Panc1 (cell line): Measurements from ENCODE around the gene DSG4. TPM values are rescaled to one million over a fixed set of nuclear protein-coding genes. Genes with fewer than 3 reads are reported as not detected.

Experiments used
- ATAC-seq: fragments of 200-7000 bp; cut with Tn5 transposase; 2 replicates; pipeline ENCODE4 v1.9.1; 2020; ENCODE audit warnings: mild to moderate bottlenecking, moderate library complexity
- BruUV-seq: library from RNA; stranded (reverse); fragments of 400-500 nt; replicated peaks from 2 replicates; lab custom pipeline; 2021; lab: Mats Ljungman, UMichigan
- CTCF ChIA-PET: fragments of 300-600 bp; sonication (Branson Sonifier 250); formaldehyde crosslinking; loops from one replicate; lab custom pipeline; 2022; ENCODE audit warnings: antibody characterized with exemption; lab: Charles Lee
- POLR2A ChIA-PET: fragments of 300-600 bp; sonication (Branson Sonifier 250); formaldehyde crosslinking; loops from one replicate; lab custom pipeline; 2022; ENCODE audit warnings: antibody characterized with exemption; lab: Charles Lee
- DNase-seq: peaks from one replicate; pipeline ENCODE4 v3.0.0-alpha.2; 2010; ENCODE audit warnings: low read depth, low spot score
- H3K27ac ChIP-seq: 2 replicates; pipeline ENCODE4 v1.5.1; 2011; ENCODE audit warnings: mild to moderate bottlenecking, low read length, inconsistent platforms
- H3K27me3 ChIP-seq: fragments of 200-500 bp; sonication (Bioruptor generic); 2 replicates; pipeline ENCODE4 v1.6.0; 2014; ENCODE audit warnings: low read length, inconsistent platforms; ENCODE audit not compliant: control insufficient read depth, insufficient read depth
- H3K36me3 ChIP-seq: fragments of 200-500 bp; sonication (Bioruptor generic); 2 replicates; pipeline ENCODE4 v1.5.1; 2014; ENCODE audit warnings: inconsistent platforms, mild to moderate bottlenecking, low read length, moderate library complexity; ENCODE audit not compliant: control insufficient read depth, insufficient read depth
- H3K4me1 ChIP-seq: 2 replicates; pipeline ENCODE4 v1.5.1; 2011; ENCODE audit warnings: inconsistent platforms, mild to moderate bottlenecking, low read length, moderate library complexity; ENCODE audit not compliant: control insufficient read depth, insufficient read depth
- H3K4me3 ChIP-seq, 2 experiments: 2 replicates each; pipeline ENCODE4 v1.5.1; 2011 to 2012; ENCODE audit warnings: low read depth in 2 of 2, low read length in 2 of 2, mild to moderate bottlenecking in 2 of 2, inconsistent platforms in 1 of 2, moderate library complexity in 1 of 2
- H3K9me3 ChIP-seq: fragments of 200-500 bp; sonication (Bioruptor generic); 2 replicates; pipeline ENCODE4 v1.5.1; 2014; ENCODE audit warnings: low read depth, mild to moderate bottlenecking, inconsistent platforms, low read length, moderate library complexity; ENCODE audit not compliant: control insufficient read depth, insufficient read depth
- POLR2AphosphoS5 ChIP-seq: IDR thresholded peaks from 2 replicates; pipeline ENCODE4 v1.6.1; 2012; ENCODE audit warnings: mild to moderate bottlenecking, low read depth, low read length, moderate library complexity
- SIN3A ChIP-seq: IDR thresholded peaks from 2 replicates; pipeline ENCODE4 v1.6.1; 2012; ENCODE audit warnings: low read depth, mild to moderate bottlenecking, low read length, moderate library complexity, borderline replicate concordance; ENCODE audit not compliant: insufficient read depth
- TCF7L2 ChIP-seq: IDR thresholded peaks from 2 replicates; pipeline ENCODE4 v1.6.1; 2011; ENCODE audit warnings: mild to moderate bottlenecking, low read depth, low read length, inconsistent platforms
- in situ Hi-C: cut with HindIII; loops from 2 replicates; pipeline ENCODE4 v1.10.0; 2016; ENCODE audit warnings: low sequenced_read_pairs, low pct_unique_long_range_greater_than_20kb
- intact Hi-C: fragments of 100-400 bp; cut with micrococcal nuclease; formaldehyde crosslinking; loops from one replicate; pipeline ENCODE4 v1.10.0; 2022; ENCODE audit not compliant: unreplicated experiment
- total RNA-seq: library from RNA; stranded (reverse); gene quantifications from one replicate; pipeline ENCODE4 v1.2.1, GENCODE V29; 2021; ENCODE audit not compliant: unreplicated experiment
- TF ChIP-seq, protein P1 (sequence below): fragments of 450-650 bp; IDR thresholded peaks from 2 replicates; pipeline ENCODE4 v1.5.1; 2017; ENCODE audit warnings: mild to moderate bottlenecking
- TF ChIP-seq, protein P2 (sequence below), 2 experiments: IDR thresholded peaks; 2 replicates each; pipeline ENCODE4 v1.6.1; 2011 to 2012; ENCODE audit warnings: low read depth in 2 of 2, control low read depth in 1 of 2, low read length in 1 of 2, mild to moderate bottlenecking in 1 of 2, moderate library complexity in 1 of 2; ENCODE audit not compliant: insufficient read depth in 1 of 2

The DSG4 gene
- total RNA-seq, 1 experiment from 2014 or later = not detected

GRCh38 chr18:31398191-31398590, 21.6 kb downstream of the DSG4 start:
- no peak overlapping the region for H3K4me3 ChIP-seq
- no TSS peak for BruUV-seq
- in situ Hi-C loops = no loop called here
- DNase-seq (no peak), ATAC-seq (no peak)
- H3K27me3 ChIP-seq = no peaks in the 10 kb centered on the region
- intact Hi-C loops = no loop called here
- ChIA-PET CTCF (no interaction called here), POLR2A (no interaction called here)
- no peak overlapping the region for H3K27ac ChIP-seq
- TF ChIP-seq, protein P1, sequence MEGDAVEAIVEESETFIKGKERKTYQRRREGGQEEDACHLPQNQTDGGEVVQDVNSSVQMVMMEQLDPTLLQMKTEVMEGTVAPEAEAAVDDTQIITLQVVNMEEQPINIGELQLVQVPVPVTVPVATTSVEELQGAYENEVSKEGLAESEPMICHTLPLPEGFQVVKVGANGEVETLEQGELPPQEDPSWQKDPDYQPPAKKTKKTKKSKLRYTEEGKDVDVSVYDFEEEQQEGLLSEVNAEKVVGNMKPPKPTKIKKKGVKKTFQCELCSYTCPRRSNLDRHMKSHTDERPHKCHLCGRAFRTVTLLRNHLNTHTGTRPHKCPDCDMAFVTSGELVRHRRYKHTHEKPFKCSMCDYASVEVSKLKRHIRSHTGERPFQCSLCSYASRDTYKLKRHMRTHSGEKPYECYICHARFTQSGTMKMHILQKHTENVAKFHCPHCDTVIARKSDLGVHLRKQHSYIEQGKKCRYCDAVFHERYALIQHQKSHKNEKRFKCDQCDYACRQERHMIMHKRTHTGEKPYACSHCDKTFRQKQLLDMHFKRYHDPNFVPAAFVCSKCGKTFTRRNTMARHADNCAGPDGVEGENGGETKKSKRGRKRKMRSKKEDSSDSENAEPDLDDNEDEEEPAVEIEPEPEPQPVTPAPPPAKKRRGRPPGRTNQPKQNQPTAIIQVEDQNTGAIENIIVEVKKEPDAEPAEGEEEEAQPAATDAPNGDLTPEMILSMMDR = no peak
- no peak for TF ChIP-seq POLR2AphosphoS5
- TF ChIP-seq TCF7L2 = no peak
- H3K4me1 ChIP-seq = no peaks in the 10 kb centered on the region
- no peaks in the 10 kb centered on the region for H3K9me3 ChIP-seq
- H3K36me3 ChIP-seq = no peaks in the 10 kb centered on the region

GRCh38 chr18:31399306-31400032, 22.9 kb downstream of the DSG4 start:
- Histone ChIP-seq H3K27me3 (no peaks in the 10 kb centered on the region), H3K4me3 (no peak overlapping the region), H3K9me3 (no peaks in the 10 kb centered on the region), H3K36me3 (no peaks in the 10 kb centered on the region), H3K27ac (no peak overlapping the region), H3K4me1 (no peaks in the 10 kb centered on the region)
- ChIA-PET CTCF (no interaction called here), POLR2A (no interaction called here)
- in situ Hi-C loops (no loop called here), intact Hi-C loops (no loop called here)
- no peak for ATAC-seq
- BruUV-seq = no TSS peak
- TF ChIP-seq POLR2AphosphoS5 (no peak), SIN3A (no peak), TCF7L2 (no peak)
- TF ChIP-seq, protein P1 = no peak
- TF ChIP-seq, protein P2, sequence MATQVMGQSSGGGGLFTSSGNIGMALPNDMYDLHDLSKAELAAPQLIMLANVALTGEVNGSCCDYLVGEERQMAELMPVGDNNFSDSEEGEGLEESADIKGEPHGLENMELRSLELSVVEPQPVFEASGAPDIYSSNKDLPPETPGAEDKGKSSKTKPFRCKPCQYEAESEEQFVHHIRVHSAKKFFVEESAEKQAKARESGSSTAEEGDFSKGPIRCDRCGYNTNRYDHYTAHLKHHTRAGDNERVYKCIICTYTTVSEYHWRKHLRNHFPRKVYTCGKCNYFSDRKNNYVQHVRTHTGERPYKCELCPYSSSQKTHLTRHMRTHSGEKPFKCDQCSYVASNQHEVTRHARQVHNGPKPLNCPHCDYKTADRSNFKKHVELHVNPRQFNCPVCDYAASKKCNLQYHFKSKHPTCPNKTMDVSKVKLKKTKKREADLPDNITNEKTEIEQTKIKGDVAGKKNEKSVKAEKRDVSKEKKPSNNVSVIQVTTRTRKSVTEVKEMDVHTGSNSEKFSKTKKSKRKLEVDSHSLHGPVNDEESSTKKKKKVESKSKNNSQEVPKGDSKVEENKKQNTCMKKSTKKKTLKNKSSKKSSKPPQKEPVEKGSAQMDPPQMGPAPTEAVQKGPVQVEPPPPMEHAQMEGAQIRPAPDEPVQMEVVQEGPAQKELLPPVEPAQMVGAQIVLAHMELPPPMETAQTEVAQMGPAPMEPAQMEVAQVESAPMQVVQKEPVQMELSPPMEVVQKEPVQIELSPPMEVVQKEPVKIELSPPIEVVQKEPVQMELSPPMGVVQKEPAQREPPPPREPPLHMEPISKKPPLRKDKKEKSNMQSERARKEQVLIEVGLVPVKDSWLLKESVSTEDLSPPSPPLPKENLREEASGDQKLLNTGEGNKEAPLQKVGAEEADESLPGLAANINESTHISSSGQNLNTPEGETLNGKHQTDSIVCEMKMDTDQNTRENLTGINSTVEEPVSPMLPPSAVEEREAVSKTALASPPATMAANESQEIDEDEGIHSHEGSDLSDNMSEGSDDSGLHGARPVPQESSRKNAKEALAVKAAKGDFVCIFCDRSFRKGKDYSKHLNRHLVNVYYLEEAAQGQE (IDR thresholded peaks at IDR 0.05; ENCODE audit: insufficient read depth in 1 of 2, low read depth in 2 of 2, low read length in 1 of 2) = no peak
- no peak for DNase-seq
